EL (cell line): ENCODE results near the gene LAMC1.
A peak's percentile ranks its signal among the peaks of the same experiment; 100 is the strongest.

Source experiments
- DNase-seq: peaks from one replicate; pipeline ENCODE4 v3.0.0-alpha.2; 2016

LAMC1 gene

GRCh38 chr1:183021405-183022201, 1.6 kb upstream of the LAMC1 start:
- DNase-seq = no peak

GRCh38 chr1:183022202-183023145, 746 bp upstream of the LAMC1 start:
- peak; percentile 96 for DNase-seq

- DNase-seq = peak; percentile 62
Measured at GRCh38 chr1:183023601-183024316, 539 bp downstream of the LAMC1 start.

GRCh38 chr1:183024317-183025009, 1.2 kb downstream of the LAMC1 start:
- no peak for DNase-seq

GRCh38 chr1:183025010-183025337, 1.8 kb downstream of the LAMC1 start:
- no peak for DNase-seq

GRCh38 chr1:183025782-183026774, 2.9 kb downstream of the LAMC1 start:
- peak; percentile 41 for DNase-seq

- DNase-seq = no peak
Measured at GRCh38 chr1:183027031-183027430, 3.8 kb downstream of the LAMC1 start.

- no peak for DNase-seq
Measured at GRCh38 chr1:183027791-183028190, 4.6 kb downstream of the LAMC1 start.

GRCh38 chr1:183029591-183030000, 6.4 kb downstream of the LAMC1 start:
- DNase-seq = peak; percentile 91

GRCh38 chr1:183030053-183030452, 6.8 kb downstream of the LAMC1 start:
- peak; percentile 69 for DNase-seq

GRCh38 chr1:183032122-183032921, 9.1 kb downstream of the LAMC1 start:
- DNase-seq = peak; percentile 58

- DNase-seq = no peak
Measured at GRCh38 chr1:183033205-183033604, 10.0 kb downstream of the LAMC1 start.

GRCh38 chr1:183034682-183035081, 11.5 kb downstream of the LAMC1 start:
- DNase-seq = no peak

GRCh38 chr1:183038333-183038866, 15.2 kb downstream of the LAMC1 start:
- DNase-seq = no peak

- DNase-seq = no peak
Measured at GRCh38 chr1:183038913-183039312, 15.7 kb downstream of the LAMC1 start.

- peak; percentile 50 for DNase-seq
Measured at GRCh38 chr1:183039330-183039729, 16.1 kb downstream of the LAMC1 start.

- DNase-seq = peak; percentile 88
Measured at GRCh38 chr1:183039985-183040447, 16.8 kb downstream of the LAMC1 start.

GRCh38 chr1:183040547-183040971, 17.3 kb downstream of the LAMC1 start:
- no peak for DNase-seq

GRCh38 chr1:183043254-183043653, 20.0 kb downstream of the LAMC1 start:
- no peak for DNase-seq
